ENCODE results near the gene MRPL36. TPM values are rescaled to one million over a fixed set of nuclear protein-coding genes. Genes with fewer than 3 reads are reported as not detected.

MRPL36 gene
- total RNA-seq, 3 donors from 2014 or later: 33.5 to 46.2 (median 41.6) TPM

- Histone ChIP-seq H3K4me1 (no peaks in the 10 kb centered on the region), H3K36me3 (no peaks in the 10 kb centered on the region), H3K27ac (no peak overlapping the region), H3K4me3 (no peak overlapping the region), H3K27me3 (no peaks in the 10 kb centered on the region), H3K9me3 (no peaks in the 10 kb centered on the region)
- intact Hi-C loops (cut with DNase I; ENCODE audit: low total_unique reads): no loop called here
- no peak for DNase-seq (ENCODE audit: low spot score in 2 of 2)
- TF ChIP-seq, protein P1, sequence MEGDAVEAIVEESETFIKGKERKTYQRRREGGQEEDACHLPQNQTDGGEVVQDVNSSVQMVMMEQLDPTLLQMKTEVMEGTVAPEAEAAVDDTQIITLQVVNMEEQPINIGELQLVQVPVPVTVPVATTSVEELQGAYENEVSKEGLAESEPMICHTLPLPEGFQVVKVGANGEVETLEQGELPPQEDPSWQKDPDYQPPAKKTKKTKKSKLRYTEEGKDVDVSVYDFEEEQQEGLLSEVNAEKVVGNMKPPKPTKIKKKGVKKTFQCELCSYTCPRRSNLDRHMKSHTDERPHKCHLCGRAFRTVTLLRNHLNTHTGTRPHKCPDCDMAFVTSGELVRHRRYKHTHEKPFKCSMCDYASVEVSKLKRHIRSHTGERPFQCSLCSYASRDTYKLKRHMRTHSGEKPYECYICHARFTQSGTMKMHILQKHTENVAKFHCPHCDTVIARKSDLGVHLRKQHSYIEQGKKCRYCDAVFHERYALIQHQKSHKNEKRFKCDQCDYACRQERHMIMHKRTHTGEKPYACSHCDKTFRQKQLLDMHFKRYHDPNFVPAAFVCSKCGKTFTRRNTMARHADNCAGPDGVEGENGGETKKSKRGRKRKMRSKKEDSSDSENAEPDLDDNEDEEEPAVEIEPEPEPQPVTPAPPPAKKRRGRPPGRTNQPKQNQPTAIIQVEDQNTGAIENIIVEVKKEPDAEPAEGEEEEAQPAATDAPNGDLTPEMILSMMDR (IDR thresholded peaks at IDR 0.05): no peak
- no peak for TF ChIP-seq POLR2A (IDR thresholded peaks at IDR 0.05)
- no peak for TF ChIP-seq POLR2AphosphoS5 (IDR thresholded peaks at IDR 0.05)
Measured at GRCh38 chr5:1814183-1815020, 14.8 kb upstream of the MRPL36 start.

- H3K27me3 ChIP-seq: no peaks in the 10 kb centered on the region
- TF ChIP-seq POLR2A (IDR thresholded peaks at IDR 0.05) (no peak), POLR2AphosphoS5 (IDR thresholded peaks at IDR 0.05) (no peak)
- TF ChIP-seq, protein P1 (IDR thresholded peaks at IDR 0.05): no peak
- H3K4me1 ChIP-seq: no peaks in the 10 kb centered on the region
- no peaks in the 10 kb centered on the region for H3K36me3 ChIP-seq
- no peaks in the 10 kb centered on the region for H3K9me3 ChIP-seq
- no peak overlapping the region for H3K27ac ChIP-seq
- no peak overlapping the region for H3K4me3 ChIP-seq
- no peak for DNase-seq (ENCODE audit: low spot score in 2 of 2)
- intact Hi-C loops (cut with DNase I; ENCODE audit: low total_unique reads): no loop called here
Measured at GRCh38 chr5:1810581-1811101, 11.0 kb upstream of the MRPL36 start.

- Histone ChIP-seq H3K4me3 (no peak overlapping the region), H3K4me1 (no peaks in the 10 kb centered on the region), H3K36me3 (no peaks in the 10 kb centered on the region), H3K27me3 (no peaks in the 10 kb centered on the region), H3K9me3 (no peaks in the 10 kb centered on the region), H3K27ac (no peak overlapping the region)
- TF ChIP-seq, protein P1 (IDR thresholded peaks at IDR 0.05): no peak
- TF ChIP-seq POLR2AphosphoS5 (IDR thresholded peaks at IDR 0.05) (no peak), POLR2A (IDR thresholded peaks at IDR 0.05) (no peak)
- intact Hi-C loops (cut with DNase I; ENCODE audit: low total_unique reads): no loop called here
- no peak for DNase-seq (ENCODE audit: low spot score in 2 of 2)
Measured at GRCh38 chr5:1809416-1810035, 9.9 kb upstream of the MRPL36 start.

- Histone ChIP-seq H3K4me1 (no peaks in the 10 kb centered on the region), H3K27ac (peak overlapping the region; percentile 65 to 73), H3K9me3 (no peaks in the 10 kb centered on the region), H3K4me3 (no peak overlapping the region), H3K27me3 (no peaks in the 10 kb centered on the region), H3K36me3 (no peaks in the 10 kb centered on the region)
- intact Hi-C loops (cut with DNase I; ENCODE audit: low total_unique reads): no loop called here
- no peak for TF ChIP-seq POLR2AphosphoS5 (IDR thresholded peaks at IDR 0.05)
- DNase-seq (ENCODE audit: low spot score in 2 of 2): no peak
Measured at GRCh38 chr5:1808439-1808838, 8.8 kb upstream of the MRPL36 start.

GRCh38 chr5:1807451-1808185 lies 8.0 kb upstream of the MRPL36 start:
- no peak overlapping the region for H3K4me3 ChIP-seq
- no peaks in the 10 kb centered on the region for H3K4me1 ChIP-seq
- TF ChIP-seq POLR2A (IDR thresholded peaks at IDR 0.05) (no peak), POLR2AphosphoS5 (IDR thresholded peaks at IDR 0.05) (no peak)
- TF ChIP-seq, protein P1 (IDR thresholded peaks at IDR 0.05): no peak
- H3K9me3 ChIP-seq: no peaks in the 10 kb centered on the region
- peak overlapping the region; percentile 65 to 73 for H3K27ac ChIP-seq
- intact Hi-C loops (cut with DNase I; ENCODE audit: low total_unique reads): no loop called here
- no peaks in the 10 kb centered on the region for H3K27me3 ChIP-seq
- no peak for DNase-seq (ENCODE audit: low spot score in 2 of 2)
- no peaks in the 10 kb centered on the region for H3K36me3 ChIP-seq

All from breast epithelium (tissue), 4 donors.